Measurements from ENCODE around the gene HNRNPH1. TPM values are rescaled to one million over a fixed set of nuclear protein-coding genes. Genes with fewer than 3 reads are reported as not detected.
"Not testable (repeated sequence)": the region's sequence is repeated elsewhere in the genome, so short reads cannot be mapped to it uniquely, and the experiment has no call there.

HNRNPH1 gene, protein sequence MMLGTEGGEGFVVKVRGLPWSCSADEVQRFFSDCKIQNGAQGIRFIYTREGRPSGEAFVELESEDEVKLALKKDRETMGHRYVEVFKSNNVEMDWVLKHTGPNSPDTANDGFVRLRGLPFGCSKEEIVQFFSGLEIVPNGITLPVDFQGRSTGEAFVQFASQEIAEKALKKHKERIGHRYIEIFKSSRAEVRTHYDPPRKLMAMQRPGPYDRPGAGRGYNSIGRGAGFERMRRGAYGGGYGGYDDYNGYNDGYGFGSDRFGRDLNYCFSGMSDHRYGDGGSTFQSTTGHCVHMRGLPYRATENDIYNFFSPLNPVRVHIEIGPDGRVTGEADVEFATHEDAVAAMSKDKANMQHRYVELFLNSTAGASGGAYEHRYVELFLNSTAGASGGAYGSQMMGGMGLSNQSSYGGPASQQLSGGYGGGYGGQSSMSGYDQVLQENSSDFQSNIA
- total RNA-seq (2014; rRNA removed; shearing (Covaris generic)): 529 and 554 TPM in 2 replicates

DNA sequence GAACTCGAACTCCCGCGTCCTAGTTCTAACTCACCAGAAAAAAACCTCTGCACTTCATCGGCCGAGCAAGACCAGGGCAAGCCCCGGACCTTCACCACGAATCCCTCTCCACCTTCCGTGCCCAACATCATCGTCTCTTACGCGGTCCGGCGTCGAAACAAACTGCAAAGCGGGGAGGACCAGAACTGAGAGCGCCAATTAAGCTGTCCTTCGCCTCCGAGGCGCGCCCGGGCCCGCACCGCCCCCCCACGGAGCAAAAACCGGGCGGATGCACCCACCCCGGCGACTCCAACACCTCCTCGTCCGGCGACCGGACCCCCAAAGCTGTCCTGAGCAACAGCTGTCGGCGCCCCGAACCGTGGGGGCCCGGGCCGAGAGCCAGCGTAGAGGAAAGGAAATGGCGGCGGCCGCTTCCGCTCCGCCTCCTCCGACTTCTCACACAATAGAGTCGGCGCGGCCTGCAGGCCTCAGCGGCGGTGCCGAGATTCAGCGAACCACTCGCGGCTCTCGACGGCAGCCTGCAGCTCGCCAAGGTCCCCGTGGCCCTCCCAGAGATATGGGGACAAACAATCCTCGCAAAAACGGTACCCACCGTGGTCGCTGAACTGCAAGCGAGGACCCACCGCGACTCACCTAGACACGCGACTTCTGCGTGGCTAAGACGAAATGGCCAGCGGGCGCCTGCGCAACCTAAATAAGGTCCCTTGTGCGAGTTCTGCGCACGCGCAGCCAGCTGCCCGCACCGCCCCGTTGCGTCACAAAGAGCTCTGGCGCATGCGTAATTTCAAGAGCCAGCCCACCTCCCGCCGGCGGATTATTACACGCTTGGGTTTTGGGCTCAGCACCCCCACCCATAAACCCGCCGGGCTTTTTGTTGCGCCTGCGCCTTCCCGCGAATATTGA is at the start of gene HNRNPH1:
Gene HNRNPH1 (minus strand): TSS at position 669 of the 903 bp plus-strand sequence. CDS start 538 bp downstream, at position 131.
- DNase-seq (ENCODE audit: low spot score): peak; percentile 99

DNA sequence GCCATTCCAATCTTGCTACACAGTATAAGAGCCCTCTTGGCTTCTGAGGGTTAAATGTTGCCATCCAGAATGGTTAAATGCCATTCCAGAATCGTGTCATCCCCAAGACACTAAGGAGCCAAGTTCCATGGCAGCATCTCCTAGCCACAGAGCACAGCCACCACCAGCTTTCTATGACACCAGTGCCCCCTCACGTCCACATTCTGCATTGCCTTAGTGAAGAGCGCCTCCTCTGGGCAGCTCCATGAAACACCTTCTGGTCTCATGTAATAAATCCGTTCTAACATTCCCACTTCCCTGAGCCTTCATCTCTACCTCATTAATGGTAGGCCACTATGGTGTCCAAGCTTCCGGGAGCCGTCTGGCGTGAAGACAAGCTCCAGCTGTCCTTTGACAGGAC is 44.9 kb upstream of the HNRNPH1 start:
- no peak for DNase-seq (ENCODE audit: low spot score)

DNA sequence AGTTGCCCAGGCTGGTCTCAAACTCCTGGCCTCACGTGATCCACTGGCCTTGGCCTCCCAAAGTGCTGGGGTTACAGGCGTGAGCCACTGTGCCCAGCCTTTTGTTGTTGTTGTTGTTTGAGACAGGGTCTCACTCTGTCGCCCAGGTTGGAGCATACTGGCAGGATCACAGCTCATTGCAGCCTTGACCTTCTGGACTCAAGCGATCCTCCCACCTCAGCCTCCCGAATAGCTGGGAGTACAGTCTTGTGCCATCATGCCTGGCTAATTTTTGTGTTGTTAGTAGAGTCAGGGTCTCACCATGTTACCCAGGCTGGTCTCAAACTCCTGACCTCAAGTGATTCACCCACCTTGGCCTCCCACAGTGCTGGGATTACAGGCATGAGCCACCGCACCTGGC is 38.2 kb upstream of the HNRNPH1 start:
- not testable (repeated sequence) for DNase-seq (ENCODE audit: low spot score)

DNA sequence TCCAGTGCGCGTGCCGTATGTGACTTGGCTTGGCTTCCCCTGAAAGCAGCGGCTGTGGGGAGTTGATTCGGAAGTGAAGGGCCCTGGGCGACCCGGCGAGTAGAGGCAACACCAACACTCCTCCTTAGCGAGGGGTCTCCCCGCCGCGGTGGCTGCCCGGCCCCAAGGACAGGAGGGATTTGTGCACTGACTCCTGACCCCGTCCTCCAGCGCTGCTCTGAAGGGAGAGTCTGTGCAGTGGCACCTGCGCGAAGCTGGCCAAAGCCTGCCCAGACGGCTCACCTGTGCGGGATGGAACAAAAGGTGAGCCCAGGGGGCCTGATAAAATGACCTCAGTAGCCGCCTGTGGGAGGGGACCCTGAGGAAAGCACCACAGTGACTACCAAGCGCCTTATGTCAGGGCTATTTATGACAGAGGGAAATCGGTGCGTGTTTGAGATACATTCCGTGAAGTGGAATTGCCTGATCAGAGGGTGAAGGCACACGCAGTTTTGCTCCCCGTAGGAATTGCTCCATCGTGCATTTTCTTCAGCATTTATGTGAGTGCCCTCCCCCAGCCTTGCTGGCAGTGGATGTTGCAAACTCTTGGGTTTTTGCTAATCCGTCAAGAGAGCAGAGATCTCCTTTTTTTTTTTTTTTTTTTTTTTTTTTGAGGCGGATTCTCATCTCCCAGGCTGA is 34.8 kb upstream of the HNRNPH1 start:
- DNase-seq (ENCODE audit: low spot score): peak; percentile 22

DNA sequence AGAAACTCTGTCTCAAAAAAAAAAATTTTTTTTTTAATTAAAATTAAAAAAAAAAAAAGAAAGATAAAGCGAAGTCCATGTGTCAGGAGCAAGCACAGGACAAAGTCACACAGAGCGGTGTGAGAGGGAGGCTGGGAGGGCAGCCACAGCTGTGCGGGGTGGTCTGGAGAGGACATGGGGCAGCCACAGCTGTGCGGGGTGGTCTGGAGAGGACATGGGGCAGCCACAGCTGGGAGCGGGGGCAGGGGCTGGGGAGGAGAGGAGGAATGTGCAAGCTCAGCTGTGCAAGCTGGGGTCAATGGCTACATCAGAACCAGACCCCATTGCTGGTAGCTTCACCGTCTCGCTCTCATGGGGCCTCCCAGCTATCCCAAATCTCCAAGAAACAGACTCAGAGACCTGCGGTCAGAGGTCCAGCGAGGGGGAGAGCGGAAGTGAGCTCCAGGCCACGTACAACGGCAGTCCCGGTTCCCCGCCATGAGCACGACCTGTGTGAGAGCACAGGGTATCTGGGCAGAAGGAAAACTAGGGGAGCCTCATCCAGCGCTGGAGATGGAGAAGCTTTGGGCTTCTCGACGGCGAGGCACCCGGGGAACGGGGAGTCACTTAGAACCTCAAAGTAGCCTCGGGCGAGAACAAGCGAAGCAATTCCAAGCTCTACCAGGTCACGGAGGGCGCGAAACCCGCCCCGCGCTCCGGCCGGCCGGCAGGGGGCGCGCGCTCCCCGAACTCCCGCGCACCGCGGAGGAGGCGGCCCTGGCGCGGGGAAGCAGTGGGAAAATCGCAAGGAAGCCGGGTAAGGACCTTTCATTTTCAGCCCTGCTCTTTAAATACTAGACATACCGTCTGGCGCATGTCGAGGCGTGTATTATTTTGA is 34.1 kb upstream of the HNRNPH1 start:
- not testable (repeated sequence) for DNase-seq (ENCODE audit: low spot score)

DNA sequence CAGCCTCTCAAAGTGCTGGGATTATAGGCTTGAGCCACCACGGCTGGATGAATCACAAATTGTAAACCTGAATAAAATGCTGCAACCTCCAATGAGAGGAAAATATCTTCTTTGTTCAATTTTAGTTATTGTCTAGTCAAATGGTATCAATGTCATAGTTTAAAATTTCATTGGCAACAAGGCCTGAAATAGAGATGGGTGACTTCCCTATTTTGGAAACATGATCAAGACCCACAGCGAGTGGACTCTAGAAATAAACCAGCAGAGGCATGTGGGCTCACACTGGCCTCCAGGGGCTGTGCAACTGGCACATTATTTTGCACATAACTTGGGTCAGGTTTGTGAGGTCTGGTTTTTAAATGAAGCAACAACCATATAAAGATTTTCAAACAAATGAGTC is 29.7 kb upstream of the HNRNPH1 start:
- DNase-seq (ENCODE audit: low spot score): not testable (repeated sequence)

DNA sequence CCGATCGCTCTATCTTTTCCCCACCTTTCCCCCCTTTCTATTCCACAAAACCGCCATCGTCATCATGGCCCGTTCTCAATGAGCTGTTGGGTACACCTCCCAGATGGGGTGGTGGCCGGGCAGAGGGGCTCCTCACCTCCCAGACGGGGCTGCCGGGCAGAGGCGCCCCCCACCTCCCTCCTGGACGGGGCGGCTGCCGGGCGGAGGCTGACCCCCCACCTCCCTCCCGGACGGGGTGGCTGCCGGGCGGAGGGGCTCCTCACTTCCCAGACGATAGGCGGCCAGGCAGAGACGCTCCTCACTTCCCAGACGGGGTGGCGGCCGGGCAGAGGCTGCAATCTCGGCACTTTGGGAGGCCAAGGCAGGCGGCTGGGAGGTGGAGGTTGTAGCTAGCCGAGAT is 26.8 kb upstream of the HNRNPH1 start:
- DNase-seq (ENCODE audit: low spot score): not testable (repeated sequence)

DNA sequence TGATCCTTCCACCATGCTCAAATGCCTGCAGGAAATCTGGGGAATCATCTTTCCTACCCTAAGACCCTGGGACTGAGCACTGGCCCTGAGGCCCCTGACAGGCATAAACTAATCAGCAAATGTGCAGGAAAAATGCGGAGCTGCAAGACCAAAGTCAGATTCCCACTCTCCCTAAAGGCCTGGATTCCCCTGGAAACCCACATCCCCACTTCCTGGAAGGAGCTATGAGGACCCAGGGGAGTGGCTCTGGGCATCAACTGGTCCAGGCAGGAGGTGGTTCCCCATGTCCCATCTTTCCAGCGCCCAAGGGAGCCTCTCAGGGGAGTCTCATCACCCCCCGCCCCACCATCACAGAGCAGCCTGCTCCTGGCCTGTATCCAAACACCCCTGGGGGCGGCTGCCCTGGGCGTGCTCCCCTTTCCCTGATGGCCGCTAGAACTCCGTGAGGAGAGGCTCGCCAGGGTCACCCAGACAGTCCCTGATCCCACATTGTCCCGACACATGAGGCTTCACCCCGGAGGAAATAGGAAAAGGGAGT is 25.8 kb upstream of the HNRNPH1 start:
- not testable (repeated sequence) for DNase-seq (ENCODE audit: low spot score)

DNA sequence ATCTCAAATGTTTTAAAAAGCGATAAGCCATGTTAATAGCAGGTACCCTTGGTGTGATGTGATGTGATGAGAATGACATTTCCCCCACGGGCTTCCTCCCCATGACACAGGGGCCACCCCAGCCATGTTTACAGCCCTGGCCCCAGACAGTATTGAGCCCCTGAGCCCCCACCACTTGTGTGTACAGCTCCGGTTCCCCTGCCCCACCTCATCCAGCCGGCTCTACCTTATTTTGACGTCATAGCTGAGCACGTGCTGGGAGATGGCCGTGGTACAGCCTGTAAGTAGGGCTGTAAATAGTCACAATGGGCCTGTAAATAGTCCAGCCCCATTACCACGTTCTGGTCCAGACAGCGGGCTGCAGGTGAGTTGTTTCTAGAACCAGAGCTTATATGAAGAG is 24.9 kb upstream of the HNRNPH1 start:
- DNase-seq (ENCODE audit: low spot score): no peak

DNA sequence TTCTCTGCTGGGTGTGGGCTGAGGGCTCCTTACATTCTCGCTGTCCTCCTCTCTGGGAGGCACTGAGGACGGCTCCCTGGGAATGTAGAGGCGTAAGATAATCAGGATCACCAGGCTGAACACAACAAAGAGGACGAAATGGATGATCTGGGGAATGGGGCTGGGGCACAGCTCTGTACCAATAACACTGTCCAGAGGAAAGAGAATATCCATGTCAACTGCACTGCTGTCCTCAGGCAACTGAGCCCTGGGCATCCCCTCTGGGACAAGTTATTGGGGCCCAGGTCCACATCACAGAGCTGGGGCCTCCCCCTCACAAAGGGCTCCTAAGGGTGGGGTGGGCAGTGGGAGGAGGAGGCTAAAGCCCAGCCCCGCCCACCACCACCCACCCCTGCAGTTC is 21.3 kb upstream of the HNRNPH1 start:
- not testable (repeated sequence) for DNase-seq (ENCODE audit: low spot score)

DNA sequence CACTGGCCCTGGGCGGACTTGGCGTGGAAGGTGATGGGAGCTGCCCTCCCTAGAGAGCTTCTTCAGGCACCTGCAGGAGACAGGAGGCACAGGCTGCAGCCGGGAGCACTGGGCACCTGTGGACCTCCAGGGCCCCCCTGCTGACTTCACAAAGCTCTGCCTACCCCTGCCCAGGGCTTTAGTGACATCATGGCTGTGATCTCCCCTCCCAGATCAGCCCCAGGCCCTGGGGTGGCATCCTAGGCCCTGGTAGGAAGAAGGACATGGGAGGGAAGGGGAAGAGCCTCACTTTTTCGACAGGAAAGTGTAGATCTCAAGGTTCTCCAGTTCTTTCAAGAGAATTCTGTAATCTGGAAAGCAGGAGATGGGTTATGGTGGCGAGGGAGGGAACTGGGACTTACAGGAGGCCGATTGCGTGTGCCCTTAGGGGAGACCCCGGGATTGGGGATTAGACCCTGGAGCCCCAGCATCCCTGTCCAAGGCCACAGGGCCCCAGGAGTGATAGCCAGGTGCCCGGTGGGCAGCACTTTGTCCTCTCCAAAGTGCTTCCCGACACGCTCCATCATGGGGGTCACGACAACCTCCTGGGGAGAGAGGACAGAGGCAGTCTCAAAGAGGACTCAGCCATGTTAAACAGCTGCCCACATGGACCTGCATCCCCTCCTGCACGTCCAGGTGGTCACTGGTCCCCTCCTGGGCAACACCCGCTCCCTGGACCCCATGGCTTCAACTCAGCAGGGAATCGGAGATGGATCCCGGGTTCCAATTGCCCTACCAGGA is 19.9 kb upstream of the HNRNPH1 start:
- DNase-seq (ENCODE audit: low spot score): not testable (repeated sequence)

DNA sequence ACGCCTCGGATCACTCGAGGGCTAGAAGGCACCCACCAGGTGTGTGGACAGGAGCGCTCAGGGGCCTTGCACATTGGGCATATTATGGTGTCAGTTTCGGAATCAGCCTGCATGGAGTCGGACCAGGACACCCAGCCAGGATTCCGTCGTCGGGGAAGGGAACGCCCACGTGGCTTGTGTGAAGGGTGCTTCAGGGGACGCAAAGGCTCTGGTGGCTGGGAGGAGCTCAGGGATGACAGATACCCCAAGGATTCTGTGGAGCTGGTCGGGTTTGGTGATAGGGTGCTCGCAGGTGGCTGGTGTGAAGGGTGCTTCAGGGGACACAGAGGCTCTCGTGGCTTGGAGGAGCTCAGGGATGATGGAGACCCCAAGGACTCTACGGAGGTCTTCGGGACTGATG is 19.2 kb upstream of the HNRNPH1 start:
- DNase-seq (ENCODE audit: low spot score): not testable (repeated sequence)

DNA sequence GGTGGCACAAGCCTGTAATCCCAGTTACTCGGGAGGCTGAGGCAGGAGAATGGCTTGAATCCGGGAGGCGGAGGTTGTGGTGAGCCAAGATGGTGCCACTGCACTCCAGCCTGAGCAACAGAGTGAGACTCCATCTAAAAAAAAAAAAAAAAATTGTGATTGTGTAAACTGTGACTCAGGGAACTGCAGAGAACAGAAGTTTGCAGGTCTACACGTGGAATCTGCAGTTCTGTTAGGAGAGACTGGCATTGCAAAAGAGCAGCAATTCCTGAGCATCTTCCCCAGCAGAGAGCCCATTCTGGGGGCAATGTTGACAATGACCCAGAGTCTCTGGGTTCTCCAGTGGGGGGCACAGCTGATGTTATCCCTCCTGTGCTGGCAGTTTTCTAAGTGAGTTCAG is 18.3 kb upstream of the HNRNPH1 start:
- not testable (repeated sequence) for DNase-seq (ENCODE audit: low spot score)

DNA sequence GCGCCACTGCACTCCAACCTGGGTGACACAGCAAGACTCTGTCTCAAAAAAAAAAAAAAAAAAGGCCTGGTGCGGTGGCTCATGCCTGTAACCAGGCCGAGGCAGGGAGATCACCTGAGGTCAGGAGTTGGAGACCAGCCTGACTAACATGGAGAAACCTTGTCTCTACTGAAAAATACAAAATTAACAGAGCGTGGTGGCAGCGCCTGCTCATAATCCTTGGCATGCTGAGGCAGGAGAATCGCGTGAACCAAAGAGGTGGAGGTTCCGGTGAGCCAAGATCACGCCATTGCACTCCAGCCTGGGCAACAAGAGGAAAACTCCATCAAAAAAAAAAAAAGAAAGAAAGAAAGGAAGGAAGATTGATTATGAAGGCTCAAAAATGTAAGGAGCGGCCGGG is 15.8 kb upstream of the HNRNPH1 start:
- DNase-seq (ENCODE audit: low spot score): not testable (repeated sequence)

DNA sequence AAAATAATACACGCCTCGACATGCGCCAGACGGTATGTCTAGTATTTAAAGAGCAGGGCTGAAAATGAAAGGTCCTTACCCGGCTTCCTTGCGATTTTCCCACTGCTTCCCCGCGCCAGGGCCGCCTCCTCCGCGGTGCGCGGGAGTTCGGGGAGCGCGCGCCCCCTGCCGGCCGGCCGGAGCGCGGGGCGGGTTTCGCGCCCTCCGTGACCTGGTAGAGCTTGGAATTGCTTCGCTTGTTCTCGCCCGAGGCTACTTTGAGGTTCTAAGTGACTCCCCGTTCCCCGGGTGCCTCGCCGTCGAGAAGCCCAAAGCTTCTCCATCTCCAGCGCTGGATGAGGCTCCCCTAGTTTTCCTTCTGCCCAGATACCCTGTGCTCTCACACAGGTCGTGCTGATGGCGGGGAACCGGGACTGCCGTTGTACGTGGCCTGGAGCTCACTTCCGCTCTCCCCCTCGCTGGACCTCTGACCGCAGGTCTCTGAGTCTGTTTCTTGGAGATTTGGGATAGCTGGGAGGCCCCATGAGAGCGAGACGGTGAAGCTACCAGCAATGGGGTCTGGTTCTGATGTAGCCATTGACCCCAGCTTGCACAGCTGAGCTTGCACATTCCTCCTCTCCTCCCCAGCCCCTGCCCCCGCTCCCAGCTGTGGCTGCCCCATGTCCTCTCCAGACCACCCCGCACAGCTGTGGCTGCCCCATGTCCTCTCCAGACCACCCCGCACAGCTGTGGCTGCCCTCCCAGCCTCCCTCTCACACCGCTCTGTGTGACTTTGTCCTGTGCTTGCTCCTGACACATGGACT is 11.1 kb upstream of the HNRNPH1 start:
- DNase-seq (ENCODE audit: low spot score): not testable (repeated sequence)

DNA sequence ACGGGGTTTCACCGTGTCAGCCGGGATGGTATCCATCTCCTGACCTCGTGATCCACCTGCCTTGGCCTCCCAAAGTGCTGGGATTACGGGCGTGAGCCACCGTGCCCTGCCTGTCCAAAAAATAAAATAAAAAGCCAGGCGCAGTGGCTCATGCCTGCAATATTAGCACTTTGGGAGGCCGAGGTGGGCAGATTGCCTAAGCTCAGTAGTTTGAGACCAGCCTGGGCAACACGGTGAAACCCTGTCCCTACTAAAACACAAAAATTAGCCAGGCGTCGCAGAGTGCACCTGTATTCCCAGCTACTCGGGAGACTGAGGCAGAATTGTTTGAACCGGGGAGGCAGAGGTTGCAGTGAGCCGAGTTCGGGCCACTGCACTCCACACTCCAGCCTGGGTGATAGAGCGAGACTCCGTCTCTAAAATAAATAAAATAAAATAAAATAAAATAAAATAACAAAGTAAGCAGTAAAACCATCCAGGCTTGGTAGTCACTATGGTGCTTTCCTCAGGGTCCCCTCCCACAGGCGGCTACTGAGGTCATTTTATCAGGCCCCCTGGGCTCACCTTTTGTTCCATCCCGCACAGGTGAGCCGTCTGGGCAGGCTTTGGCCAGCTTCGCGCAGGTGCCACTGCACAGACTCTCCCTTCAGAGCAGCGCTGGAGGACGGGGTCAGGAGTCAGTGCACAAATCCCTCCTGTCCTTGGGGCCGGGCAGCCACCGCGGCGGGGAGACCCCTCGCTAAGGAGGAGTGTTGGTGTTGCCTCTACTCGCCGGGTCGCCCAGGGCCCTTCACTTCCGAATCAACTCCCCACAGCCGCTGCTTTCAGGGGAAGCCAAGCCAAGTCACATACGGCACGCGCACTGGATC is 10.3 kb upstream of the HNRNPH1 start:
- DNase-seq (ENCODE audit: low spot score): not testable (repeated sequence)

DNA sequence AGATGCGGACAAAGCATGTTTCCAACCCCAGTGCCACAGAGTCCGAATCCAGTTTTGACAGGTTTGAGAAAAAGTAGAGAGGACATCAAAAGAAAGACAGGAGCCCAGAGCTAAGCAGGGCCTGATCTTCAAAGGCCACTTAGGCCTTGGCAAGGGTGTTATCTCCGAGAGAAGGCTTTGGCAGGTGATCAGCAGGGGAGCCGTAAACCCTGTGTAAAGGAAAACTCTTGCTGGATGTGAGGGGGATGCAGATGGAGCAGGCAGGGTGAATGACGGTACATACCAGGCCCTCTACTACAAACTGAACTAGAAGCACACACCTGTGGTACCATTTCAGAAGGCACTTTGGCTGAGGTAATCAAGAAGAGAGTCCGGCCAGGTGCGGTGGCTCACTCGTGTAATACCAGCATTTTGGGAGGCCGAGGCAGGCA is 1.4 kb upstream of the HNRNPH1 start:
- no peak for DNase-seq (ENCODE audit: low spot score)

Data from A172 (cell line).